ENCODE results near the gene PABPN1.
"Not testable (repeated sequence)": the region's sequence is repeated elsewhere in the genome, so short reads cannot be mapped to it uniquely, and the experiment has no call there.

Gene PABPN1

GRCh38 chr14:23301288-23301968 lies 19.8 kb upstream of the PABPN1 start:
- DNase-seq (ENCODE audit: low read depth) = peak; percentile 98

DNA sequence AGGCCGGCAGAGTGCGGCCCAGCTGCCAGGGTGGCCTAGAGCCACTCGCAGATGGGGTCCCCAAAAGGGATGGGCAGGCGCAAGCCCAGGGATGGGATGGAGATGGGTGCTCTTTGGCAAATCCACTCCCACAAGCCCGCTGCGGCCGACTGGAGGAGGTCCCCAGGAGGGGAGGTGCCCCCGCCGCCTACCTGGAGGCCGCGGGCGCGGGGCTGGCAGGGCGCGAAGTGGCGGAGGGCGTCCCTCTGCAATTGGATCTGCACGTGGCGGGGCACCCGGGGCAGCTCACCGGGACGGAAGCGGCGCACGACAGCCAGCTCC lies 19.3 kb upstream of the PABPN1 start:
- no peak for DNase-seq (ENCODE audit: low read depth)

GRCh38 chr14:23302290-23303225 lies 18.7 kb upstream of the PABPN1 start, which contains the start of gene PPP1R3E:
PPP1R3E (minus strand) TSS chr14:23302859; CDS start chr14:23302576, 283 bp downstream.
- peak; percentile 62 for DNase-seq (ENCODE audit: low read depth)

DNA sequence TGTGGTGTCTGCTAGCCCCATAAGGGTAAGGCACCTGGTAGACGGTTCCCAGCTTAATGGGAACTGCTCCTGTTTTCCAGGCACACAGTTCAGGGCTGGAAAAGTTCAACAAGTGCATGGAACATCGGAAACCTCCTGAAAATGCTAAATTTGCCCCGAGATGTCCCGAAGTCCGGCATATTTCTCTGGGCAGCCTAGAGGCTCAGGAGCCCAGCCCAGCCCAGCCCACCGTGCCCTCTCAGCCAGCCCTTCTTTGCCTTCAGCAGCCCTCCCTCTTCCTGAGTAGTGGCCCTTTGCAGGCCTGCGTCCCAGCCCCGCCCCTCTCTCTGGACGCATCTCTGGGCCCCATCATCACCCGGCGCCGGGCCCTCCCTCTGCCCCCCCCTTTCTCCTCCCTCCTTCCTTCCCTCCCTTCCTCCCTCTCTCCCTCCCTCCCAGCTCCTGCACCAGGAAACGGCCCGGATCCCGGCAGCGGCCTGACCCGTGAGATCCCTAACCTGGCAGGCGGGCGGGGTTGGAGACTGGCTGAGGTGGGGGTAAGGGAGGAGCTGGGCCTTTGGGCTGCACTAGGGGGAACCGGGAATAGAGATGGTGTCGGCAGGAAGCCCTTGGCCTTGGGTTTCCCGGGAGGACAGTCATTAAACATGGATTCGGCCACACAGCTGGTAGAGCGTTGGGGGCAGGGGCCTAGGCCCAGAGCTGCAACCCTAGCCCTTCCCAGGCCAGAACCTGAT lies 14.7 kb upstream of the PABPN1 start, which contains the start of gene BCL2L2:
Gene BCL2L2 (plus strand): TSS at position 422 of the 734 bp plus-strand sequence. CDS start 935 bp downstream, outside the sequence.
- DNase-seq (ENCODE audit: low read depth) = peak; percentile 93

- no peak for DNase-seq (ENCODE audit: low read depth)
Measured at GRCh38 chr14:23307146-23307530, 14.1 kb upstream of the PABPN1 start.

DNA sequence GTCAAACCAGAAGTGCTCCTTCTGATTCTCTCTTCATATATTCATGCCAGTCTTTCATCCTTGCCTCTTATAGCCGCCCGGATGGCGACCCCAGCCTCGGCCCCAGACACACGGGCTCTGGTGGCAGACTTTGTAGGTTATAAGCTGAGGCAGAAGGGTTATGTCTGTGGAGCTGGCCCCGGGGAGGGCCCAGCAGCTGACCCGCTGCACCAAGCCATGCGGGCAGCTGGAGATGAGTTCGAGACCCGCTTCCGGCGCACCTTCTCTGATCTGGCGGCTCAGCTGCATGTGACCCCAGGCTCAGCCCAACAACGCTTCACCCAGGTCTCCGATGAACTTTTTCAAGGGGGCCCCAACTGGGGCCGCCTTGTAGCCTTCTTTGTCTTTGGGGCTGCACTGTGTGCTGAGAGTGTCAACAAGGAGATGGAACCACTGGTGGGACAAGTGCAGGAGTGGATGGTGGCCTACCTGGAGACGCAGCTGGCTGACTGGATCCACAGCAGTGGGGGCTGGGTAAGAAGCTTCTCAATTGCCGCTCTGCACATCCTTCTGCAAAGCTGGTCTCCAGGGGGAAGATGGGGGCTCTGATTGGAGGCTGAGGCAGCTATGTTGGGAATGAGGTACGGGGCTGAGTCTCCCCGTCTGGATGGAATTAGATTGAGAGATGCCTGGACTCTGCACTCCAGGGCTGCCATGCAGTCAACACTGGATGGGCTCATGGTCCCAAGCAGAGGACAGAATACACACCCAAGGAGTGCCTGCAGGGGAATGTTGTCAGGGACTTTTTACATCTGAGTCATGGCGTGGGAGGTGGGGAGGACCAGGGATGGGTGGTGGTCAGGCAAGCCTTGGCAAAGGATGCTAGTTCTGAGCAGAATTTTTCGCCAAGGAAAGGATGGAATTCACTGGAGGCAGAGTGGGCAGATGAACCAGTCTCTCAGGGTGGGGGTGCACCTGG lies 13.3 kb upstream of the PABPN1 start:
- peak; percentile 45 for DNase-seq (ENCODE audit: low read depth)

GRCh38 chr14:23308721-23309445 lies 12.4 kb upstream of the PABPN1 start:
- DNase-seq (ENCODE audit: low read depth) = no peak

DNA sequence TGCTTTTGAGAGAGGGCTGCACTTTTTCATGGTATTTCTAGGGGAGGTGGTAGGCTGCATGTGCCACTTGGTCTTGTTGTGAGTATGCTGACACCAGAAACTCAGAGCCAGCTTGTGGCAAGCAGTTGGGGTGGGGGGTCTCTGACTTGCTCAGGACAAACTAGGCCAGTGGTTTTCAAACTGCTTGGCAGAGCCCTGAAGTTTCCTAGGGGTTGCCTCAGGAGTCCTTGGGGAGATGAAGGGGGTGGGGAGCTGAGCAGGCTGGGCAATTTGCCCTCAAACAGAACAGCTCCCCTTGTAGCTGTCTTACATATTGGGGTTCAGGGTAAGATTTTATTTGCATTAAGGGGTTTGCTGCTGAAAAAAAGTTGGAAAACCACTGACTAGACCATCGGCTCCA lies 10.7 kb upstream of the PABPN1 start:
- DNase-seq (ENCODE audit: low read depth) = no peak

- no peak for DNase-seq (ENCODE audit: low read depth)
Measured at GRCh38 chr14:23316300-23316699, 5.0 kb upstream of the PABPN1 start.

DNA sequence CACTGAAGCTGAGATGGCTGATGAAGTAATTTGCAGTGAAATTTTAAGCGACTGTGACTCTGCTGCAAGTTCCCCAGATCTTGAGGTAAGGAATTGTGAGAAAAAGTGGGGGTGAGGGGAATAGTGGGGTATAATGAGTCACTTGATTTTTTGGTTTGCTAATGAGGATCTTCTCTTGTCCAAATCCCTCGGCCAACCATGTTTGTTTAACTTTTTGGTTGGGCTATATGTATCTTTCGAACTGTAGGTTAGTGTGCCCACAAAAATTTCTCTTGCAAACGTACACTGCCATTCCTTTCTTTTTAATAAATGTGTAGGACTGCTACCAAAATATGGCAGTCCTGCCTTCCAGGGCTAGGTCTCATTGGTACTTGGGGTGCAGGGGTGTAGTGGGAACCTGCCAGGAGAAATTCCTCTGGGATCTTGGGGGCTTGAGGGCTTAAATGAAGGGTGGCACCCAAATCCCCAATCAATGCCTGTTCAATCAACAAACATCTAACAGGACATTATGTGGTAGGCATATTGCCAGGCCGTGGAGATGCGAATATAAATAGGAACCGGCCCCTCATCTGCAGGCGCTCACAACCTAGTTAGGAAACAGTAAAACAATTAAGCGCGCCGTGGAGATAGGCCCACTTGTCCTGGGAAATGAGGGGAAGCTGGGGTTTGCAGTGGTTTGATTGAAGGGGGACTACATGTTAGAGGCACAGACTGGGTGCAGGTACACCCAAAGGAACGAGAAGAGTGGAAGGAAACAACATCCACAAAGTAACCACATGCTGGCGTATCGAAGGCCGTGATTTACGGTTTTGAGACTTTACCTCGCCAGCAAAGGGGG lies 1.3 kb upstream of the PABPN1 start:
- no peak for DNase-seq (ENCODE audit: low read depth)

DNA sequence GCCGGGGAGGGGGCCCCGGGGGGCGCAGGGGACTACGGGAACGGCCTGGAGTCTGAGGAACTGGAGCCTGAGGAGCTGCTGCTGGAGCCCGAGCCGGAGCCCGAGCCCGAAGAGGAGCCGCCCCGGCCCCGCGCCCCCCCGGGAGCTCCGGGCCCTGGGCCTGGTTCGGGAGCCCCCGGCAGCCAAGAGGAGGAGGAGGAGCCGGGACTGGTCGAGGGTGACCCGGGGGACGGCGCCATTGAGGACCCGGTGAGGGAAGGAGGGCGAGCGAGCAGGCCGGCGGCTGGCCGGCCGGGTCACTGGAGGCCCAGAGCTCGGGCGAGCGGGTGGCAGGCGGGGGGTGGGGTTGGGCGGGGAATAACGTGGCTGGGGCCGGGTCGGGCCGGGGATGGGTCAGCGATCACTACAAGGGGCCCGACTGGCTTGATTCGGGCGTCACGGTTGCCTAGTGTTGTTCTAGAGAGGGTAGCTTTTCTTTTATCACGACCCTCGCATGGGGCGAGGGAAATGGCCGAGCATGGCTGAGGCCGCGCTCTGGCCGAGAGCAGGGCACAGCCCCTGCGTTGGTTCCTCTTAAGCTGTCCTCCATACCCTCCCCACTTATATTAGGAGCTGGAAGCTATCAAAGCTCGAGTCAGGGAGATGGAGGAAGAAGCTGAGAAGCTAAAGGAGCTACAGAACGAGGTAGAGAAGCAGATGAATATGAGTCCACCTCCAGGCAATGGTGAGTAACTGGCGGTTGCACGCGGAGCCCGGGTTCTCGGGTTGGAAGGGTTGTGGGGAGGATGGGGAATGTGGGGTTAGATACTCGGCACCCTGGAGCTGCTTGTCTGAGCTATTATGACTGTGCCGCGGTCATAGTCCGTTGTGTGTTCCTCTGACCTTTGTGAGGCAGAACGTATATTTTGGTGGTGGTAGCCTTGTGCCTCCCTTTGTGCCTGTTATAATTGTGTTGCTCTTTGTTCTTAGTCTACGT lies 603 bp downstream of the PABPN1 start:
- peak; percentile 72 for DNase-seq (ENCODE audit: low read depth)

GRCh38 chr14:23322568-23323517 lies 1.6 kb downstream of the PABPN1 start:
- DNase-seq (ENCODE audit: low read depth) = no peak

- DNase-seq (ENCODE audit: low read depth) = no peak
Measured at GRCh38 chr14:23323838-23324454, 2.7 kb downstream of the PABPN1 start.

GRCh38 chr14:23324455-23324846 lies 3.2 kb downstream of the PABPN1 start:
- no peak for DNase-seq (ENCODE audit: low read depth)

GRCh38 chr14:23324993-23325392 lies 3.7 kb downstream of the PABPN1 start:
- no peak for DNase-seq (ENCODE audit: low read depth)

DNA sequence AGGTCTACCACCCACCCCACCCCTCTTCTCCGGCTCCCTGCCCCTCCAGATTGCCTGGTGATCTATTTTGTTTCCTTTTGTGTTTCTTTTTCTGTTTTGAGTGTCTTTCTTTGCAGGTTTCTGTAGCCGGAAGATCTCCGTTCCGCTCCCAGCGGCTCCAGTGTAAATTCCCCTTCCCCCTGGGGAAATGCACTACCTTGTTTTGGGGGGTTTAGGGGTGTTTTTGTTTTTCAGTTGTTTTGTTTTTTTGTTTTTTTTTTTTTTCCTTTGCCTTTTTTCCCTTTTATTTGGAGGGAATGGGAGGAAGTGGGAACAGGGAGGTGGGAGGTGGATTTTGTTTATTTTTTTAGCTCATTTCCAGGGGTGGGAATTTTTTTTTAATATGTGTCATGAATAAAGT lies 4.5 kb downstream of the PABPN1 start:
- not testable (repeated sequence) for DNase-seq (ENCODE audit: low read depth)

Measured in EH (cell line).